Naive thymus-derived CD4-positive, alpha-beta T cell (primary cell): ENCODE results near the gene DPP10. TPM values are rescaled to one million over a fixed set of nuclear protein-coding genes. Genes with fewer than 3 reads are reported as not detected.

Experiments
- ATAC-seq: fragments of 150-1000 bp; cut with Tn5 transposase; 2 replicates; pipeline ENCODE4 v1.10.0; 2021; ENCODE audit warnings: mild to moderate bottlenecking, moderate library complexity
- CTCF ChIA-PET: fragments of 350-600 bp; sonication (Branson Sonifier 250); formaldehyde crosslinking; loops from one replicate; lab custom pipeline; 2021; ENCODE audit warnings: antibody characterized with exemption; lab: Charles Lee
- POLR2A ChIA-PET: fragments of 350-600 bp; sonication (Branson Sonifier 250); formaldehyde crosslinking; loops from one replicate; lab custom pipeline; 2021; ENCODE audit warnings: antibody characterized with exemption, inconsistent platforms; lab: Charles Lee
- DNase-seq, 9 donors: peaks; one replicate each; pipeline versions ENCODE4 v3.0.0 to v3.0.0-alpha.2; 2020 to 2022; ENCODE audit warnings: mixed read lengths in 1 of 9
- H3K27ac ChIP-seq: one replicate; pipeline ENCODE4 v1.7.0; 2013; ENCODE audit warnings: mild to moderate bottlenecking, low read depth, low read length, moderate library complexity
- H3K27me3 ChIP-seq, 2 donors: one replicate each; pipeline ENCODE4 v1.7.0; 2013; ENCODE audit warnings: low read length in 2 of 2, mild to moderate bottlenecking in 2 of 2, moderate library complexity in 2 of 2; ENCODE audit not compliant: control insufficient read depth in 2 of 2, insufficient read depth in 2 of 2
- H3K36me3 ChIP-seq, 3 experiments: 1 replicate in 2 of 3; 2 replicates in 1 of 3; pipeline ENCODE4 v1.7.0; 2013; ENCODE audit warnings: low read length in 3 of 3, mild to moderate bottlenecking in 3 of 3, moderate library complexity in 1 of 3; ENCODE audit not compliant: insufficient read depth in 3 of 3, control insufficient read depth in 2 of 3
- H3K4me1 ChIP-seq, 2 donors: one replicate each; pipeline ENCODE4 v1.7.0; 2013; ENCODE audit warnings: low read length in 2 of 2, mild to moderate bottlenecking in 2 of 2, moderate library complexity in 1 of 2; ENCODE audit not compliant: control insufficient read depth in 2 of 2, insufficient read depth in 2 of 2
- H3K4me3 ChIP-seq: 2 replicates; pipeline ENCODE4 v1.7.0; 2013; ENCODE audit warnings: mild to moderate bottlenecking, low read length
- H3K9me3 ChIP-seq, 3 experiments: 1 replicate in 2 of 3; 2 replicates in 1 of 3; pipeline ENCODE4 v1.7.0; 2013; ENCODE audit warnings: low read length in 3 of 3; ENCODE audit not compliant: control insufficient read depth in 2 of 3
- H3K27ac Mint-ChIP-seq, 9 donors: one replicate each; pipeline ENCODE4 v1.8.0; 2020 to 2022; ENCODE audit warnings: mixed read lengths in 9 of 9, mild to moderate bottlenecking in 8 of 9, moderate library complexity in 5 of 9, inconsistent platforms in 2 of 9
- H3K27me3 Mint-ChIP-seq, 5 donors: one replicate each; pipeline ENCODE4 v1.8.0; 2021 to 2022; ENCODE audit warnings: mixed read lengths in 5 of 5, mild to moderate bottlenecking in 1 of 5
- H3K36me3 Mint-ChIP-seq, 5 donors: one replicate each; pipeline ENCODE4 v1.8.0; 2020 to 2022; ENCODE audit warnings: mixed read lengths in 5 of 5, mild to moderate bottlenecking in 3 of 5, inconsistent platforms in 1 of 5
- H3K4me1 Mint-ChIP-seq, 7 donors: one replicate each; pipeline ENCODE4 v1.8.0; 2020 to 2022; ENCODE audit warnings: mixed read lengths in 7 of 7, mild to moderate bottlenecking in 3 of 7, inconsistent platforms in 1 of 7
- H3K4me3 Mint-ChIP-seq, 10 donors: one replicate each; pipeline ENCODE4 v1.8.0; 2020 to 2022; ENCODE audit warnings: mild to moderate bottlenecking in 10 of 10, mixed read lengths in 10 of 10, moderate library complexity in 6 of 10, inconsistent platforms in 2 of 10
- H3K9me3 Mint-ChIP-seq, 11 donors: one replicate each; pipeline ENCODE4 v1.8.0; 2020 to 2022; ENCODE audit warnings: mixed read lengths in 11 of 11, mild to moderate bottlenecking in 4 of 11, inconsistent platforms in 1 of 11, moderate library complexity in 1 of 11
- intact Hi-C, 2 donors: fragments of 100-400 bp; cut with micrococcal nuclease; formaldehyde crosslinking; loops; one replicate each; pipeline ENCODE4 v1.15.1; 2023
- polyA plus RNA-seq, 2 donors: library from polyadenylated mRNA; unstranded; fragments of 300-500 nt; fragmentation: Illumina TruSeq; gene quantifications; one replicate each; pipeline ENCODE4 v1.2.3, GENCODE V29; 2021
- total RNA-seq, 6 experiments: library from RNA in 5 of 6; stranded (reverse) in 5 of 6; gene quantifications; 1 replicate in 5 of 6; 2 replicates in 1 of 6; pipeline ENCODE4 v1.2.3 and lab custom pipeline; 2021 to 2026

Gene DPP10
- total and polyA plus RNA-seq, 7 experiments from 2014 or later: not detected

- H3K4me3 ChIP-seq: no peak overlapping the region
- DNase-seq (no peak), ATAC-seq (no peak)
- Mint-ChIP-seq H3K4me3 (no peak overlapping the region), H3K36me3 (peaks cover 0 to 3% (median 0%) of the 10 kb centered on the region in 5 donors), H3K27me3 (no peaks in the 10 kb centered on the region), H3K4me1 (no peaks in the 10 kb centered on the region), H3K9me3 (peaks cover 0 to 17% (median 7%) of the 10 kb centered on the region in 11 donors), H3K27ac (no peak overlapping the region)
- no peak overlapping the region for H3K27ac ChIP-seq
- no peaks in the 10 kb centered on the region for H3K27me3 ChIP-seq
- CTCF ChIA-PET: no interaction called here
- POLR2A ChIA-PET: no interaction called here
- no peaks in the 10 kb centered on the region for H3K36me3 ChIP-seq
- no peaks in the 10 kb centered on the region for H3K4me1 ChIP-seq
- intact Hi-C loops: no loop called here
- no peaks in the 10 kb centered on the region for H3K9me3 ChIP-seq
These were observed 1082.0 kb downstream of the DPP10 start for GRCh38 chr2:115524452-115524851.

- ChIA-PET POLR2A (no interaction called here), CTCF (no interaction called here)
- Histone ChIP-seq H3K4me1 (no peaks in the 10 kb centered on the region), H3K27ac (no peak overlapping the region), H3K27me3 (no peaks in the 10 kb centered on the region), H3K9me3 (no peaks in the 10 kb centered on the region), H3K4me3 (no peak overlapping the region), H3K36me3 (no peaks in the 10 kb centered on the region)
- Mint-ChIP-seq H3K27me3 (no peaks in the 10 kb centered on the region), H3K9me3 (peaks cover 0 to 13% (median 3%) of the 10 kb centered on the region in 11 donors), H3K4me1 (no peaks in the 10 kb centered on the region), H3K4me3 (no peak overlapping the region), H3K36me3 (no peaks in the 10 kb centered on the region), H3K27ac (no peak overlapping the region)
- ATAC-seq (no peak), DNase-seq (no peak)
- intact Hi-C loops: no loop called here
These were observed 1087.2 kb downstream of the DPP10 start for GRCh38 chr2:115529627-115530026.

DNA sequence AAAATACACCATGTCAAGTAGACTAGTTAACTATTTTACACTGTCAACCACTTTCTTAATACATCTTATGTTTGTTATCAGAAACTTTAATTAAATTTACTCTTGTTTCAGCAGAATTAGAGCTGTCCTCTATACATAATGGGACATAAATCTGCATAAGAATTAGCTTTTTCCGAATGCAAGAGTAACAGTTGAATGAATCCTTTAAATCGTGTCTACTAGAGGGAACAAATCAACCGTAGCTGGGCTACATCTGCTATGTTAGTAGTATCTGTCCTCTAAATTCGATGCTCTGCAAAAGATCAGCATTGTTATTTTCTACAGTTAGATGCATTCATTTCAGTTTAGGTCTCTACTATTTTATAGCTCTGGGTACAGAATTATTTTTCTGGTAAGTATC, 1090.6 kb downstream of the DPP10 start:
- H3K27me3 Mint-ChIP-seq: no peaks in the 10 kb centered on the region
- DNase-seq (no peak), ATAC-seq (no peak)
- no peaks in the 10 kb centered on the region for H3K9me3 ChIP-seq
- no peak overlapping the region for H3K4me3 Mint-ChIP-seq
- no peak overlapping the region for H3K4me3 ChIP-seq
- H3K27me3 ChIP-seq: no peaks in the 10 kb centered on the region
- H3K9me3 Mint-ChIP-seq: peaks cover 0 to 7% (median 0%) of the 10 kb centered on the region in 11 donors
- H3K36me3 Mint-ChIP-seq: no peaks in the 10 kb centered on the region
- no peak overlapping the region for H3K27ac Mint-ChIP-seq
- no peak overlapping the region for H3K27ac ChIP-seq
- H3K4me1 ChIP-seq: no peaks in the 10 kb centered on the region
- CTCF ChIA-PET: no interaction called here
- H3K4me1 Mint-ChIP-seq: no peaks in the 10 kb centered on the region
- POLR2A ChIA-PET: no interaction called here
- H3K36me3 ChIP-seq: no peaks in the 10 kb centered on the region
- intact Hi-C loops: no loop called here

- H3K27ac ChIP-seq: no peak overlapping the region
- Mint-ChIP-seq H3K4me3 (no peak overlapping the region), H3K9me3 (peaks cover 0 to 8% (median 4%) of the 10 kb centered on the region in 11 donors), H3K27ac (no peak overlapping the region), H3K36me3 (no peaks in the 10 kb centered on the region), H3K4me1 (no peaks in the 10 kb centered on the region), H3K27me3 (no peaks in the 10 kb centered on the region)
- H3K27me3 ChIP-seq: no peaks in the 10 kb centered on the region
- H3K4me1 ChIP-seq: no peaks in the 10 kb centered on the region
- ATAC-seq (no peak), DNase-seq (no peak)
- CTCF ChIA-PET: no interaction called here
- intact Hi-C loops: no loop called here
- POLR2A ChIA-PET: no interaction called here
- H3K9me3 ChIP-seq: peaks cover 0 to 4% (median 0%) of the 10 kb centered on the region in 3 experiments
- H3K36me3 ChIP-seq: no peaks in the 10 kb centered on the region
- H3K4me3 ChIP-seq: no peak overlapping the region
These were observed 1099.4 kb downstream of the DPP10 start for GRCh38 chr2:115541814-115542213.

- ATAC-seq (no peak), DNase-seq (no peak)
- Mint-ChIP-seq H3K27me3 (no peaks in the 10 kb centered on the region), H3K4me3 (no peak overlapping the region), H3K9me3 (peaks cover 0 to 8% (median 4%) of the 10 kb centered on the region in 11 donors), H3K27ac (no peak overlapping the region), H3K4me1 (no peaks in the 10 kb centered on the region), H3K36me3 (no peaks in the 10 kb centered on the region)
- intact Hi-C loops: no loop called here
- ChIA-PET CTCF (no interaction called here), POLR2A (no interaction called here)
- no peak overlapping the region for H3K27ac ChIP-seq
- no peaks in the 10 kb centered on the region for H3K27me3 ChIP-seq
- no peak overlapping the region for H3K4me3 ChIP-seq
- no peaks in the 10 kb centered on the region for H3K36me3 ChIP-seq
- peaks cover 0 to 4% (median 0%) of the 10 kb centered on the region in 3 experiments for H3K9me3 ChIP-seq
- H3K4me1 ChIP-seq: no peaks in the 10 kb centered on the region
These were observed 1099.9 kb downstream of the DPP10 start for GRCh38 chr2:115542331-115542730.

- Mint-ChIP-seq H3K9me3 (peaks cover 0 to 8% (median 4%) of the 10 kb centered on the region in 11 donors), H3K27ac (no peak overlapping the region), H3K4me3 (no peak overlapping the region), H3K27me3 (no peaks in the 10 kb centered on the region), H3K36me3 (no peaks in the 10 kb centered on the region), H3K4me1 (no peaks in the 10 kb centered on the region)
- ATAC-seq (no peak), DNase-seq (no peak)
- no peaks in the 10 kb centered on the region for H3K36me3 ChIP-seq
- H3K4me3 ChIP-seq: no peak overlapping the region
- intact Hi-C loops: no loop called here
- POLR2A ChIA-PET: no interaction called here
- peaks cover 0 to 4% (median 0%) of the 10 kb centered on the region in 3 experiments for H3K9me3 ChIP-seq
- H3K4me1 ChIP-seq: no peaks in the 10 kb centered on the region
- no peak overlapping the region for H3K27ac ChIP-seq
- CTCF ChIA-PET: interaction anchor here (0.7 kb wide), 1 partner anchor 456 kb away, joined by 3 read pairs; no protein-coding TSS in a partner anchor
- no peaks in the 10 kb centered on the region for H3K27me3 ChIP-seq
These were observed 1100.6 kb downstream of the DPP10 start for GRCh38 chr2:115543024-115543423.

DNA sequence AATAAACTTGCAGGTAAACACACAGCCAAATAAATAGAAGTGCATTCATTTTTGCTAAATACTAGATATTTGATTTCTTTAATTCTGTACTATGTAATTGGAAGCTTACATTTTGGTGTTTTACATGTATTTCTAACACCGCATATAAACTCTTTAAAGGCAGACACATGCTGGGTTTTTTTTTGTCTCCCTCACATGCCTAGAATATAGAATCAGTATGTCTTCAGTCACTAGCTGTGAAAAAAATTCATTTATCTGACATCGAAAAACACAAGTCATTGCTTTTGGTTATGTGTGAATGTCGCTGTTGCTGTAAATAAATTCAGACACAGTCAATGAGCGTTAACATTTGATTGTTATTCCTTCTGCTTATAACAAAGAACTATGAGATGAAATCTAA, 1101.0 kb downstream of the DPP10 start:
- ATAC-seq (no peak), DNase-seq (no peak)
- Histone ChIP-seq H3K4me1 (no peaks in the 10 kb centered on the region), H3K27me3 (no peaks in the 10 kb centered on the region), H3K36me3 (no peaks in the 10 kb centered on the region), H3K27ac (no peak overlapping the region), H3K9me3 (peaks cover 0 to 4% (median 0%) of the 10 kb centered on the region in 3 experiments), H3K4me3 (no peak overlapping the region)
- intact Hi-C loops: no loop called here
- Mint-ChIP-seq H3K9me3 (peaks cover 0 to 8% (median 4%) of the 10 kb centered on the region in 11 donors), H3K4me1 (no peaks in the 10 kb centered on the region), H3K4me3 (no peak overlapping the region), H3K27ac (no peak overlapping the region), H3K36me3 (no peaks in the 10 kb centered on the region), H3K27me3 (no peaks in the 10 kb centered on the region)
- POLR2A ChIA-PET: no interaction called here
- CTCF ChIA-PET: interaction anchor here (0.7 kb wide), 1 partner anchor 456 kb away, joined by 3 read pairs; no protein-coding TSS in a partner anchor
